Activated CD4-positive, alpha-beta T cell treated with anti-CD3 and anti-CD28 coated beads, Interleukin-2, amount 50 U/mL, for 4 hours (primary cell): ENCODE measurements around the gene SOAT1.
A peak's percentile ranks its signal among the peaks of the same experiment; 100 is the strongest.
"Not testable (repeated sequence)": the region's sequence is repeated elsewhere in the genome, so short reads cannot be mapped to it uniquely, and the experiment has no call there.

Experiments
- DNase-seq, 2 experiments: peaks; one replicate each; pipeline ENCODE4 v3.0.0-alpha.2; 2020

The SOAT1 gene

DNA sequence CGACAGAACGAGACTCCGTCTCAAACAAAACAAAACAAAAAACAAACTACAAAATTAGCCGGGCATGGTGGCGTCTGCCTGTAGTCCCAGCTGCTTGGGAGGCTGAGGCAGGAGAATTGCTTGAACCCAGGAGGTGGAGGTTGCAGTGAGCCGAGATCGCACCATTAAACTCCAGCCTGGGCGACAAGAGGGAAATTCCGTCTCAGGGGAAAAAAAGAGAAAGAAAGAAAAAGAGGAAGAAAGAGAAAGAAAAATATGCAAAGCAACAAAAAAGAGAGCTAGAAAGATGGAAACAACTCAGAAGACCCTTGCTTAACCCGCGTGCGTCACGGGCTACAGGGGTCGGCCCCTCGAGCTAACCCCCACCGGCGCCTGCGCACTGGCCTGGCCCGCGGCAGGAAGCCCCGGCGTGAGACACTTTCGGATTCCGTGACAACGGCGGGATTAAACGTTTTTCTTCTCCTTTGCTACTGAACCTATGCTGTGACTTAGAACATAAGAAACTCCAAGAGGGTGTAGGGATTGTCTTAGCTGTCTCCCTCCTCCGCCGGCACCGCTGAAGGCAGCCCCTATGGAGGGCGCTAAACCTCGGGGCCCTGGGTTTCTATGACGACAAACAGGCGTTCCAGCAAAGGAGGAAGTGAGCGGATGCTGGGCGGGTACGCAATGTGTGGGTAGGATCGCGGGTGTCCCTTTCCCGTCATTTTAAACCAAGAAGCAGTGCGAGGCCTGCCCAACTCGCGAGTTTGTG is 71.9 kb downstream of the SOAT1 start, which contains the start of gene AXDND1:
Gene AXDND1, plus strand, starts transcription at position 630 of the 751 bp plus-strand sequence. CDS start 539 bp downstream, outside the sequence.
- DNase-seq: peak; percentile 88 to 89

DNA sequence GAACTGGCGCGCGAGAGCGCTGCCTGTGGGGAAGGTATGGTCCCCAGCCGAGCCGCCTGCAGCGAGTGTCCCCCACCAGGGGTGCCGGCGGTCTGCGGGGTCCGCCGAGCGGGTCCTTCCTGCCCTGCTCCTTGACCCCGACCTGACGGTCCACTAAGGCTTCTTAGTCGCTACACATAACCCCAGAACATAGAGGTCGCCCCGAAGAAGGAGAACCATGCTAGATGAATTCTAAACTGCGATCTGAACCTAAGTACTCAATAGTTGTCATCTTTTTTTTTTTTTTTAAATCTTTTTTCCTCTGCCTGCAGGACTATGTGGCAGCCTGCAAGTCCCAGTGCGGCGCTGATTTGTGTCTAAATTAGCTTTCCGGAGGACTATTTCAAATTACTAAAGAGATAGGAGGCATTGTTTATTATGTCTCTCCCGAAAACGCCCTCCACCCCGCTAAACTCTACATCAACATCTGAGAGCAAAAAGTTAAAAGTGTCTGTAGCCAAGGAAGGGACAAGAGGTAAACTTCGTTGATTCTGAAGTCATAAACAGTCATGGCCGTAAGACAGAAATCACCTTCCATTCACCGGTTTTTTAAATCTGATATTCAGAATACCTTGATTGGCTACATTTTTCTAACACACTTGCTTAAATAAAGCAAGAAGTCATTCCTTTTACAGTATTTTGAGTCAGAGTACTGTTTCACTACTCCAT is 72.7 kb downstream of the SOAT1 start:
- DNase-seq: peak; percentile 5 to 6

DNA sequence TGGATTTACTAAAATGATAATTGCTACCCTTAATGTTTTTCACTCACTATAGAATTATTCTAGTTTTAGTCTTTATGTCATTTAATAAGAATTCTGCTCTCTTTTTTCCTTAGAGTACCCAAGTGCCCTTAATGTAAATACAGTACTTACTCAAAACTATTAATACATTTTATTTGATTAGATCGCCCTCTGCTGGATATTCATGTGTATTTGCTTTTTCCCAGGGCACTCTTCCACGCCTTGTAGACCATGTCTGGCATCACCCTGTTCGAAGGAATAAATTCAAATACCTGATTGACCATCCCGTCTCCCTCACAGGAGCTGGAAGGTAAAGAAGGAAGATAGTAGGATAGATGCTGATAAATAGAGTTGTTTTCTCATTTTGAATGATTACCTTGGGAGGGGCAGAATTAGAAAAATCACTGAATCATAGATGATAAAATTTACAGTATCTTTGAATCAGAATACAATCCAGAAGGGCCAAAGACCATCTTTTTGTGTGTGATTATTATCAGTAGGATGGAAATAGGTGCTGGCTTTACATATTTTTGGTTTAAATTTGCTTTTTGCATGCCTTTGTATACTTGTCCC is 76.2 kb downstream of the SOAT1 start:
- peak in 1 of 2 experiments; percentile 3 for DNase-seq

DNA sequence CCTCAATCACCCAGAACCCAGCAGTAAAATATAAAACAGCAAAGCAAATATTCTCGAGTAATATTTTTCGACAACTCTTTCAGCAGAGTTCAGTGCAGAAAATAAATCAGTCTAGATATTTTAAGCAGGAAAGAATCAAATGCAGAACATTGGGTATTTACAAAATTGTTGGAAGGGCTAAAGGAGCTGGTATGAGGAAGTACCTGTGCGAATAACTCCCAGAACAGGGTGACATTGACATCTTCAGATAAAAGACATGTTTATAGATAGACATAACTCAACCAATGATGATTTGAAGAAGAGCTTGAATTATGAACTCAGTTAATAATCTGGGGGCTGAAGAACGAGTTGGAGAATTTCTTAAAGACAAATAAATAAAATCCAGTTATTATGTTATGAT is 78.6 kb downstream of the SOAT1 start:
- DNase-seq: no peak

DNA sequence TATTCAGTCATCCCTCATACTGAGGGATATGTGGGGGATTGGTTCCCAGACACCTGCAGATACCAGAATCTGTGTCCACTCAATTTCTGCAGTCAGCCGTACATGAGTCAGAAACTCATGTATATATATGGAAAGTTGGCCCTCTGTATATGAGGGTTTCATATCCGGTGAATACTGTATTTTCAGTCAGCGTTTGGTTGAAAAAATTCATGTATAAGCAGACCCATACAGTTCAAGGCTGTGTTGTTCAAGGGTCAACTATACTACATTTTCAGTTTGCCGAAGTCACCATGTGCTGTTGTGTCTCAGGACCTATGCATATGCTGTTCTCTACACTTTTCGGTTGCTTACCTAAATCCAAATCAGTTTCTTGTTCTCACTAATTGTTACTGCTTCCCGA is 82.6 kb downstream of the SOAT1 start:
- no peak for DNase-seq

DNA sequence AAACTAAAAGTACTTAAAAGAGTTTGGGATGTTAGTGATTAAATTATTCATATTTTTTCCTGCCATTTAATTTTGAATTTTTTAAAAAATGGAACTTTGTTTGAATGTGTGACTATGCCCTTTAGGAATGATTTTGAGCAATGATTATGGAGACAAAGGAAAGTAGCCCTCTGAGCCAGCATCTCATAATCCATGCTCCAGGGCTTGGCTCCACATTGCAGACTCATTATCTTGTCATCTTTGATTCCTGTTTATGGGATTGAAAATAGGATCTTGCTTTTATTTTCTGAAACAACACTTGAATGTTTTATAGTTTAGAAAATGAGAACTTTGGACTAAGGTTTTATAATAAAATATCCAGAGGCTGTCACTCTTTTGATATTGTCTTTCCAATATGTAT is 86.7 kb downstream of the SOAT1 start:
- no peak for DNase-seq

DNA sequence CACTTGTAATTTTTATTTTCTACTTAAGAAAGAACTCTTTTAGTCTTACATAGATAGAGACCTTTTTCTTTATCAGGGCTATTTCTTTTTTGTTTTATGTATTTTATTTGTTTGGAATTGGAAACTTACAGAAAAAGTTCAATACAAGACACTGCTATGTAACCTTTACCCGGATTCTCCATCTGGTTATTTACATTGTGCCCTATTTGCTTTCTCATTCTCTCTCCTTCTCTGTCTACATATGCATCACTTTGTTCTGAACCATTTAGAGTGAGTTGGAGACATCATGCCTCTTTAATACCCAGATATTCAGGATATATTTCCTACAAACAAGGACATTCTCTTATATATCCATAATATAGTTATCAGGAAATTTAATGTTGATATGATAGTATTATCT is 90.4 kb downstream of the SOAT1 start:
- DNase-seq: no peak

DNA sequence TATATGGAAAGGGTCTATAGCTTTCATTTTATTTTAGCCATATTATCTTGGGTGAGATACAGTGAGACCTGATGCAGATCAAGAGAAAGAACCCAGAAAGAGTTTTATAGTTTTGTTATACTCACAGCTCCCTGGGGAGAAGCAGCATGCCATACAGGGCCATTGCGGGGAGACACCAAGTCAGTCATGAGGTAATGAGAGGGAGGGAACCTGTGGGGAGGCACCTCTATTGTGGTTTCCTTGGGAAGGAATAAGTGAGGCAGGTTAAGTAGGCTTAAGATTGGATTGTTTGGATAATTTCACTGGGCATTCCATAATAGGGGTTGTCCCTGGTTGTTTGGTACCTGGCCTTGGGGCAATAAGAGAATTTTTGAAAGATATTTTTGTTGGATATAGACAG is 91.9 kb downstream of the SOAT1 start:
- no peak for DNase-seq

DNA sequence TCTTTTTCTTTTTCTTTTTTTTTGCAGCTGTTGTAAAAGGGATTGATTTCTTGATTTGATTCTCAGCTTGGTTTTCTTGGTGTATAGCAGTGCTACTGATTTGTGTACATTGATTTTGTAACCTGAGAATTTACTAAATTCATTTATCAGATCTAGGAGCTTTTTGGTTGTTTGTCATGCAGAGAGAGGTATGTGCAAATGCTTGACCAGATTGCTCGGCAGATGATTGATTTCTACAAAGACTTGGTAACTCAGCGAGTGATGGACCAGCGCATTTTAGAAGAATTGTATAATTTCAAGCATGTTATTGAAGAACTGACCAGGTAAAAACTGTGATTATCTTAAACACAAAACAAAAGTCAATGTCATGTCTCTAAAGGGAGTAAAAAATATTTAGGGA is 100.1 kb downstream of the SOAT1 start:
- no peak for DNase-seq

DNA sequence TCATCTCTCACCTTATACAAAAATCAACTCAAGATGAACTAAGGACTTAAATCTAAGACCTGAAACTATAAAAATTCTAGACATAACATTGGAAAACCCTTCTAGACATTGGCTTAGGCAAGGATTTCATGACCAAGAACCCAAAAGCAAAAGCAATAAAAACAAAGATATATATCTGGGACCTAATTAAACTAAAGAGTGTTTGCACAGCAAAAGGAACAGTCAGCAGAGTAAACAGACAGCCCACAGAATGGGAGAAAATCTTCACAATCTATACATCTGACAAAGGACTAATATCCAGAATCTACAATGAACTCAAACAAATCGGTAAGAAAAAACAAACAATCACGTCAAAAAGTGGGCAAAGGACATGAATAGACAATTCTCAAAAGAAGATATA is 105.8 kb downstream of the SOAT1 start:
- DNase-seq: not testable (repeated sequence)
